GM12878 (cell line): ENCODE data around the gene GYS2. TPM values are rescaled to one million over a fixed set of nuclear protein-coding genes. Genes with fewer than 3 reads are reported as not detected.

ENCODE experiments used
- ATAC-seq: fragments of 200-7000 bp; cut with Tn5 transposase; 3 replicates; pipeline ENCODE4 v1.9.1; 2020; ENCODE audit warnings: mild to moderate bottlenecking, moderate library complexity
- BruUV-seq: library from RNA; stranded (reverse); fragments of 400-500 nt; replicated peaks from 2 replicates; lab custom pipeline; 2021; lab: Mats Ljungman, UMichigan
- CTCF ChIA-PET: fragments of 300-600 bp; sonication (Branson Sonifier 250); formaldehyde crosslinking; extraction: SDS; loops from one replicate; lab custom pipeline; 2021; ENCODE audit warnings: inconsistent platforms; lab: Yijun Ruan, JAX
- POLR2A ChIA-PET: fragments of 350-600 bp; formaldehyde crosslinking; extraction: SDS; loops from one replicate; lab custom pipeline; 2021; ENCODE audit warnings: inconsistent platforms; lab: Charles Lee
- RAD21 ChIA-PET: fragments of 300-600 bp; sonication (Branson Sonifier 250); formaldehyde crosslinking; loops from one replicate; lab custom pipeline; 2023; ENCODE audit warnings: antibody characterized with exemption; ENCODE audit not compliant: unreplicated experiment; lab: Charles Lee
- SMC1A ChIA-PET: fragments of 300-600 bp; sonication (Branson Sonifier 250); formaldehyde crosslinking; loops from one replicate; lab custom pipeline; 2023; ENCODE audit not compliant: unreplicated experiment, uncharacterized antibody; lab: Charles Lee
- DNase-seq: peaks from one replicate; pipeline ENCODE4 v3.0.0-alpha.2; 2011; ENCODE audit warnings: low read depth, low spot score
- FAIRE-seq: peaks from 3 replicates; lab custom pipeline; 2011; peaks lifted over from hg19 to GRCh38; lab: Jason Lieb, UNC
- H2AFZ ChIP-seq: 2 replicates; pipeline ENCODE4 v1.6.0; 2011; ENCODE audit warnings: low read depth, low read length, control low read depth; ENCODE audit not compliant: control insufficient read depth
- H3K27ac ChIP-seq: 2 replicates; pipeline ENCODE4 v1.5.1; 2011; ENCODE audit warnings: control low read depth; ENCODE audit not compliant: control insufficient read depth, insufficient read depth
- H3K27me3 ChIP-seq, 2 experiments: replicated peaks in 1 of 2; 2 replicates each; pipeline versions ENCODE4 v1.6.0 to v1.6.1; 2011; ENCODE audit warnings: low read length in 1 of 2; ENCODE audit not compliant: control insufficient read depth in 2 of 2, insufficient read depth in 2 of 2
- H3K36me3 ChIP-seq, 2 experiments: 2 replicates each; pipeline ENCODE4 v1.5.1; 2011; ENCODE audit warnings: low read length in 1 of 2; ENCODE audit not compliant: control insufficient read depth in 2 of 2, insufficient read depth in 2 of 2
- H3K4me1 ChIP-seq: 2 replicates; pipeline ENCODE4 v1.6.1; 2011; ENCODE audit warnings: mild to moderate bottlenecking, low read length, moderate library complexity, mixed read lengths; ENCODE audit not compliant: control insufficient read depth, insufficient read depth
- H3K4me2 ChIP-seq: 2 replicates; pipeline ENCODE4 v1.6.0; 2011; ENCODE audit warnings: control low read depth; ENCODE audit not compliant: control insufficient read depth, insufficient read depth
- H3K4me3 ChIP-seq: fragments of 200-600 bp; sonication (generic); 2 replicates; pipeline ENCODE4 v1.5.1; 2016
- H3K79me2 ChIP-seq: 2 replicates; pipeline ENCODE4 v1.6.0; 2011; ENCODE audit warnings: low read length; ENCODE audit not compliant: control insufficient read depth, insufficient read depth
- H3K9ac ChIP-seq: 2 replicates; pipeline ENCODE4 v1.8.0; 2011; ENCODE audit warnings: low read length, control low read depth, mixed read lengths; ENCODE audit not compliant: control insufficient read depth, insufficient read depth
- H3K9me3 ChIP-seq: replicated peaks from 3 replicates; pipeline ENCODE4 v1.5.1; 2011; ENCODE audit warnings: mild to moderate bottlenecking, low read length; ENCODE audit not compliant: control insufficient read depth, insufficient read depth
- H4K20me1 ChIP-seq: 2 replicates; pipeline ENCODE4 v1.6.0; 2011; ENCODE audit not compliant: control insufficient read depth, insufficient read depth
- EED ChIP-seq: sonication (generic); IDR thresholded peaks from 2 replicates; pipeline ENCODE4 v1.6.1; 2016; ENCODE audit warnings: antibody characterized with exemption, low read depth
- RFX5 ChIP-seq: IDR thresholded peaks from 2 replicates; pipeline ENCODE4 v1.6.1; 2011; ENCODE audit warnings: low read depth, low read length, improper control_type of control experiment
- STAT1 ChIP-seq: fragments of 450-650 bp; conservative IDR thresholded peaks from 2 replicates; pipeline ENCODE4 v1.6.1; 2014; ENCODE audit warnings: antibody characterized with exemption, mild to moderate bottlenecking
- WGBS: methylation state at CpG from one replicate; pipeline ENCODE4 v1.1.6; 2016; ENCODE audit warnings: low lambda C conversion rate; ENCODE audit not compliant: insufficient replicate concordance, insufficient coverage; ENCODE audit errors: missing lambda C conversion rate; 5-methylcytosine and 5-hydroxymethylcytosine counted together
- in situ Hi-C: fragments of 300-500 bp; cut with MboI; formaldehyde crosslinking; loops from 9 replicates; pipeline ENCODE4 v1.14.3; 2018; ENCODE audit warnings: mixed read lengths
- intact Hi-C: fragments of 100-400 bp; cut with micrococcal nuclease; formaldehyde crosslinking; loops from one replicate; pipeline ENCODE4 v1.14.2; 2022; ENCODE audit not compliant: unreplicated experiment
- polyA plus RNA-seq, 11 experiments: library from polyadenylated mRNA; depleted of rRNA in 4 of 11; unstranded in 6 of 11; stranded (reverse) in 5 of 11; fragments of >200 nt; fragmentation: Nextera tagmentation in 4 of 11; fragmentation: Illumina TruSeq in 1 of 11; extraction: Ambion mirVana in 4 of 11; extraction: Trizol in 1 of 11; gene quantifications; 1 replicate in 1 of 11; 2 replicates in 10 of 11; pipeline versions ENCODE4 v1.2.1 to v1.2.3, GENCODE V29; 2011 to 2016; ENCODE audit warnings: inconsistent platforms in 2 of 11, missing spikeins in 2 of 11, low read depth in 1 of 11
- total RNA-seq, 4 experiments: library from RNA; depleted of rRNA in 3 of 4; stranded (reverse); fragments of >200 nt in 3 of 4; fragmentation: Illumina TruSeq in 1 of 4; extraction: Trizol in 1 of 4; gene quantifications; 2 replicates each; pipeline versions ENCODE4 v1.2.1 to v1.2.3, GENCODE V29; 2013 to 2021
- TF ChIP-seq, protein P1 (sequence below): fragments of 450-650 bp; IDR thresholded peaks from 2 replicates; pipeline ENCODE4 v1.6.1; 2018; ENCODE audit warnings: borderline replicate concordance, mild to moderate bottlenecking; ENCODE audit not compliant: partially characterized antibody

The GYS2 gene
- total and polyA plus RNA-seq, 10 of the 15 experiments (the other 5 are each of a cell fraction or from before 2014, with no cell fraction given) = not detected

DNA sequence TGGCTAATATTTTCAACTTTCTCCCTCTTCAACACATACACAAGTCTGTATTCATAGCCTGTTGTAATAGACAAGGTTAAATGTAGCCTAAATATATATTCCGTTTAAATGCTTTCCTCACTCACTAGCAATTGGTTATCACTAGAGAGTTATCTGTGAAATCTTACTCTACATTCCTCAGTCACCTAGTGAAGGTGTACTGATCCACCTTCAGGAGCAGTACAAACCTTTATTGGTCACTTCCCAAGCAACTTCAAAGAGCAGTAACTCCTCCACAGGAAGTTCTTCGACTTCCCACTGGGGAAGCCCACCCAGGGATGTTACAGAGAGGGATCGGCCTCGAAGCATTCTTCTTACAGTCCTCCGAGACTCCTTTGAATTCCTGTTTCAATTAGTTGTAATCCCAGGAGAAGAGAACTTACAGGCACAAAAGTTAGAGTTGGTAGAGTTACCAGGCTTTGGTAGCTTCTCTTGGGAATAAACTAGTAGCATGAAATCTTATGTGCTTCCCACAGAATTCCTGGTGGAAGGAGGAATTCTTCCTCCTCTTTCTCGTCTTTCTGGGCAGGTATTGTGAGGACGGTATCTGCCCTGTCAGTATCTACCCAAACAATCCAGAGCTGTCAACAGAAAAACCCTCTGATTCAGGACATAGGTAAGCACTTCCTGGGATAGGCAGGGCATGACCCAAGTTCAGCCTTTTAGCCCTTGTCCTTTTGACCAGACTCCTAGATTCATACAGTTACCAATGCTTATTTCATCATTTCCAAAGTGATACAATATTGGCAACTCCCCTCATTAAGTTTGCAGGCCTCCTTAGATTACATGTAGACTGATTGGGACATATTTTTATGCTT, at the start of gene GYS2 (continued):
- TF ChIP-seq, protein P1, sequence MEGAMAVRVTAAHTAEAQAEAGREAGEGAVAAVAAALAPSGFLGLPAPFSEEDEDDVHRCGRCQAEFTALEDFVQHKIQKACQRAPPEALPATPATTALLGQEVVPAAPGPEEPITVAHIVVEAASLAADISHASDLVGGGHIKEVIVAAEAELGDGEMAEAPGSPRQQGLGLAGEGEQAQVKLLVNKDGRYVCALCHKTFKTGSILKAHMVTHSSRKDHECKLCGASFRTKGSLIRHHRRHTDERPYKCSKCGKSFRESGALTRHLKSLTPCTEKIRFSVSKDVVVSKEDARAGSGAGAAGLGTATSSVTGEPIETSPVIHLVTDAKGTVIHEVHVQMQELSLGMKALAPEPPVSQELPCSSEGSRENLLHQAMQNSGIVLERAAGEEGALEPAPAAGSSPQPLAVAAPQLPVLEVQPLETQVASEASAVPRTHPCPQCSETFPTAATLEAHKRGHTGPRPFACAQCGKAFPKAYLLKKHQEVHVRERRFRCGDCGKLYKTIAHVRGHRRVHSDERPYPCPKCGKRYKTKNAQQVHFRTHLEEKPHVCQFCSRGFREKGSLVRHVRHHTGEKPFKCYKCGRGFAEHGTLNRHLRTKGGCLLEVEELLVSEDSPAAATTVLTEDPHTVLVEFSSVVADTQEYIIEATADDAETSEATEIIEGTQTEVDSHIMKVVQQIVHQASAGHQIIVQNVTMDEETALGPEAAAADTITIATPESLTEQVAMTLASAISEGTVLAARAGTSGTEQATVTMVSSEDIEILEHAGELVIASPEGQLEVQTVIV = no peak
- TF ChIP-seq EED (no peak), RFX5 (no peak)

- BruUV-seq = no TSS peak
- no peaks in the 10 kb centered on the region for H3K9me3 ChIP-seq
- RAD21 ChIA-PET = interaction anchor here (1.0 to 1.6 kb wide), 3 partner anchors 9 to 27 kb away, joined by 3 read pairs; no protein-coding TSS in a partner anchor
- peaks cover 4 to 17% of the 10 kb centered on the region in 2 experiments for H3K36me3 ChIP-seq
- H3K4me2 ChIP-seq = no peak overlapping the region
- H3K4me1 ChIP-seq = no peaks in the 10 kb centered on the region; the same call in 1 of the 2 replicates
- WGBS = 94% methylated on average over 1 of the region's 1 CpG
- no peaks in the 10 kb centered on the region for H3K27me3 ChIP-seq
- no peak overlapping the region for H3K9ac ChIP-seq
- no peak overlapping the region for H3K27ac ChIP-seq
- intact Hi-C loops = no loop called here
- no peak for TF ChIP-seq STAT1
- H2AFZ ChIP-seq = no peak overlapping the region
- POLR2A ChIA-PET = interaction anchor here (1.2 kb wide), 1 partner anchor 150 kb away, joined by 3 read pairs; the partner anchor contains the start of genes GOLT1B and RECQL
- in situ Hi-C loops = loop anchor here (10.0 kb wide), 1 partner anchor 207 kb away; no protein-coding TSS in a partner anchor
- ATAC-seq (no peak), FAIRE-seq (no peak), DNase-seq (no peak)
- H3K4me3 ChIP-seq = no peak overlapping the region
- CTCF ChIA-PET = interaction anchor here (1.5 to 2.2 kb wide), 3 partner anchors 8 to 28 kb away, joined by 3 to 9 read pairs (median 3); no protein-coding TSS in a partner anchor
- H3K79me2 ChIP-seq = peaks cover 66% of the 10 kb centered on the region
- no peaks in the 10 kb centered on the region for H4K20me1 ChIP-seq
- SMC1A ChIA-PET = interaction anchor here (1.0 to 3.1 kb wide), 9 partner anchors 9 to 144 kb away, joined by 3 to 19 read pairs (median 5); no protein-coding TSS in a partner anchor
Measured at GRCh38 chr12:21651821-21652220, 47.2 kb upstream of the GYS2 start.
